Motor neuron (in vitro differentiated cells): Measurements from ENCODE around the gene AGO3. TPM values are rescaled to one million over a fixed set of nuclear protein-coding genes. Genes with fewer than 3 reads are reported as not detected.
"Not testable (repeated sequence)": the region's sequence is repeated elsewhere in the genome, so short reads cannot be mapped to it uniquely, and the experiment has no call there.

Experiments
- ATAC-seq, 8 experiments: fragments of 200-7000 bp; cut with Tn5 transposase; replicated peaks in 6 of 8; 2 replicates each; pipeline ENCODE4 v1.8.0; 2021; ENCODE audit warnings: mild to moderate bottlenecking in 8 of 8, moderate library complexity in 8 of 8
- H3K27ac ChIP-seq, 2 donors: fragments of 250-450 bp; sonication (Bioruptor Pico); 2 replicates each; pipeline ENCODE4 v1.9.0; 2021; ENCODE audit warnings: antibody characterized with exemption in 2 of 2, mild to moderate bottlenecking in 2 of 2, moderate library complexity in 1 of 2
- H3K4me1 ChIP-seq, 2 donors: fragments of 250-450 bp; sonication (Bioruptor Pico); replicated peaks in 1 of 2; 2 replicates each; pipeline ENCODE4 v1.6.1; 2021; ENCODE audit warnings: antibody characterized with exemption in 2 of 2, mild to moderate bottlenecking in 2 of 2, moderate library complexity in 1 of 2
- H3K4me3 ChIP-seq, 5 donors: fragments of 250-450 bp; sonication (Bioruptor Pico); 2 replicates each; pipeline ENCODE4 v1.9.0; 2021; ENCODE audit warnings: antibody characterized with exemption in 5 of 5, mild to moderate bottlenecking in 5 of 5, moderate library complexity in 4 of 5
- whole genome bisulfite sequencing, 10 experiments: fragments of 450-650 bp; shearing (Covaris generic); methylation state at CpG; one replicate each; pipeline ENCODE4 v1.0.0; 2022; 5-methylcytosine and 5-hydroxymethylcytosine counted together
- in situ Hi-C, 9 experiments: fragments of 400-800 bp; cut with MboI; loops; one replicate each; pipeline ENCODE4 v1.15.0; 2021; ENCODE audit warnings: low sequenced_read_pairs in 9 of 9, low pct_unique_long_range_greater_than_20kb in 2 of 9; ENCODE audit not compliant: unreplicated experiment in 9 of 9
- total RNA-seq, 8 experiments: library from RNA; unstranded; fragments of 300-600 nt; gene quantifications; 2 replicates each; pipeline versions ENCODE4 v1.2.3 to v1.2.4, GENCODE V29; 2022

AGO3 gene
- 10 to 100 TPM; 10.5 to 35.0 (median 16.9) TPM for total RNA-seq

DNA sequence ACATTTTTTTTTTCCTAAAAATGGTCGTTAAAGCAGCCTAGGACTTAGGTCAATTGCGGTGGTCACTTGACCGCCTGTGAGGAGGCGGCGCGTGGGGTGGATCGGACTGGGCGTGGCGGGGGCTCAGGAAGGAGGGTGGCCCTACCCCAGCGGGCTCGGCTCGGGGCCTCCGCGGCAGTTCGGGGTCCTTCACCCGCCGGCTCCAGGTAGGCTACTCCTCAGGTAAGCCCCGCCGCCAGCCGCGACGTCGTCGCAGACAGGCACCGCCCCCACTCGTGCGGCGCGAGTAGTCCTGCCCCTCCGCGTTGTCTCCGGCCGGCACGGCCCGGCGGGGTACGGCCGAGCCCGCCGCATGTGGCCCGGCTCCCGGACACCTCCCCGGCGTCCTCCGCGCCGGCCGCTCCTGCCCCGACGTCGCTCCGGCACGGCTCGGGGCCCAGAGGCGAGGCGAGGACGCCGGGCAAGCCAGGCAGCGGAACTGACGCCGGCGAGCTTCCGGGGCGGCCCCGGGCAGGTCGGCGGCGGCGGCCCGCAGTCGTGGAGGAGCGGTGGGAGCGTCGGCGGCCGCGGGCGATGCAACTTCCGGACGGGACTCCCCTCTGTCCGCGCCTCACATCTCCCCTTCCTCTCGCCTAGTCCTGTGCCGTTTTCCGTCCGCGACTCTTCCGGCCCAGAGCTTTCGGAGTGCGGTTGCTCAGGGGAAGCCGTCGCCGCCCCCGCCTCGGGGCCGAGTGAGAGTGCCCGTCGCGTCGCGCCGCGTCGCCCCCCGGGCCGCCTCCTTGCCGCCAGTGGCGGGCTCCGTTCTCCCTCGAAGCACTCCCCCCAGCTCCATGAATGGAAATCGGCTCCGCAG lies at the start of gene AGO3:
Gene AGO3, plus strand, starts transcription at position 513 of the 853 bp plus-strand sequence. Its CDS starts 322 bp downstream, at position 835.
- in situ Hi-C loops: no loop called here
- ATAC-seq: peak; percentile 87 to 94 (median 89)
- H3K27ac ChIP-seq: peak within 1 kb of the TSS; percentile 95 to 97

DNA sequence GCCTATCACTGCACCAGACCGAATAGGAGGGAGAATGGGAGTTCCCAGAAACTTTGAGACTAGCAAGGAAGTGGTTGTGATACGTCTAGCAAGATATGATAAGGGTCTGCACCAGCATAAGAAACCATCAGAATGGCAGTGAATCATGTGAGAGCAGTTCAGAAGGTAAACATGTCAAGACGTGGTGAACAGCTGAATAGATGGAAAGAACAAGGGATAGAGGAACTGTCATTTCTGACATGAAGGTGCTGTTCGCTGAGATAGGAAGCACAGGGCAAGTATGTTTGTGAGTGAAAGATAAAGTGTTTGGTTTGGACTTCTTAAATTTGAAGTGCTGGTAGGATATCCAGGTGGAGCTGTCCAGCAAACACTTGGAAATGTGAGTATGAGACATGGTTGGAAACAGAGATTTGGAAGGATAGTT lies 49.0 kb upstream of the AGO3 start:
- Histone ChIP-seq H3K27ac (no peak overlapping the region), H3K4me1 (peaks cover 18 to 23% of the 10 kb centered on the region in 2 donors), H3K4me3 (no peak overlapping the region)
- no peak for ATAC-seq
- 33 to 85% (median 79%) methylated on average over 1 to 4 of the region's 4 CpGs; no CpG with 5 or more reads in 1 of the 10 experiments for WGBS, 10 experiments
- in situ Hi-C loops: no loop called here

More for the DNA sequence above, at the start of gene AGO3:
- WGBS, 10 experiments: 0 to 1% (median 0%) methylated on average over 1 to 42 of the region's 112 CpGs; no CpG with 5 or more reads in 2 of the 10 experiments
- Histone ChIP-seq H3K4me3 (peak within 1 kb of the TSS; percentile 82 to 97 (median 91)), H3K4me1 (peaks cover 14 to 40% of the 10 kb centered on the region in 2 donors)

DNA sequence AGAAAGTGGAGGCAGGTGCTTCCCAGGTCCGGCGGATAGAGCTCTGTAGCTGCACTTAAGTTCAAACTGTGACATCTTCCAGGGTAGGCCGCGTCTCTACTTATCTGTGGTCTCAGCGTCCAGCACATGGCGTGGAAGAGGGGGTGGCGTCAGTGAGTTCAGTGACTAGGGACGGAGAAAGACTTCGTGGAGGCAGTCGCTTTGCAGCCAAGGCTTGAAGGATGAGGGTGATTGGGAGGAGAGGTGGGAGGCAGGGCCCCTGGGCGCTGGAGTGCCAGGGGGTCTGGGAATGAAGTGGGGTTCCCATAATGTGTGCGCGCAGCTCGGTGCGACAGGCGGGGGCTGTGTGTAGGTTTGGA lies 48.3 kb upstream of the AGO3 start:
- Histone ChIP-seq H3K4me1 (peaks cover 25 to 30% of the 10 kb centered on the region in 2 donors), H3K4me3 (peak overlapping the region; percentile 84 to 96 (median 92)), H3K27ac (no peak overlapping the region)
- ATAC-seq: peak in 1 of 8 experiments; percentile 1
- WGBS, 10 experiments: 0 to 100% (median 79%) methylated on average over 2 to 15 of the region's 16 CpGs; no CpG with 5 or more reads in 2 of the 10 experiments
- in situ Hi-C loops: no loop called here

DNA sequence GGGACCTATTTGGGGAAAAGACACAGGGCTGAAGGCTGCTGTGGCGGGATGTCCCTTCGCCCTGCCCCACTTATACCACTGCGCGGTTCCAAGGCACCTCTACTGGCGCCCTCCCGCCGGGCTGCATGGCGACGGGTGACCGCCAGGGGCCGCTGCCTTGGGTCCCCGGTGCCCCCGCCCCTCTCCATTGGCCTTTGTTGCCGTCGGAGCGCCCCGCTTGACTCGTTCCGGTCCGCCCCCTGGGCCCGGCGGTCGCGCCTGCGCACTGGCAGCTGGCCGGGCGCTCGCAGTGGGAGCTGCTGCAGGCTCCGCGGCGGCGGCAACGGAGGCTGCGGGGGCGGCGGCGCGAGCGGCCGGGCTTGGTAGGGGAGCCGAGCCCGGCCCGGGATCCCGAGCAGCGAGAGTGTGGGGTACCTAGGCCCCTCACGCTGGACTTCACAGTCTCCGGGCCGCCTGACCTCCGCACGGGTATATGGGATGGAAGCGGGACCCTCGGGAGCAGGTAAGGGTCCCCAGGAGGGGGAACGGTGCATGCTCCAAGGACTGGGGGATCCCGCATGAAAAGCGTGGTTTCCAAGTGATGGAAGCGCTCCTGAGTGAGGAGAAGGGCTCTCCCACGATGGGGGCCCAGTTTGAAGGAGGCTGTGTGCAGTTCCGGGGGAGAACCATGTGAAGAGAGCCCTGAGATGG lies 47.8 kb upstream of the AGO3 start, which contains the start of gene AGO1:
Gene AGO1, plus strand, starts transcription at position 265 of the 690 bp plus-strand sequence. Its CDS starts 213 bp downstream, at position 478.
- WGBS, 10 experiments: 0% methylated on average over 3 to 8 of the region's 58 CpGs; no CpG with 5 or more reads in 8 of the 10 experiments
- ATAC-seq: peak; percentile 74 to 93 (median 84)
- H3K4me1 ChIP-seq: peaks cover 29 to 35% of the 10 kb centered on the region in 2 donors
- H3K27ac ChIP-seq: peak within 1 kb of the TSS; percentile 87 to 88
- in situ Hi-C loops: no loop called here
- peak within 1 kb of the TSS; percentile 84 to 96 (median 92) for H3K4me3 ChIP-seq

DNA sequence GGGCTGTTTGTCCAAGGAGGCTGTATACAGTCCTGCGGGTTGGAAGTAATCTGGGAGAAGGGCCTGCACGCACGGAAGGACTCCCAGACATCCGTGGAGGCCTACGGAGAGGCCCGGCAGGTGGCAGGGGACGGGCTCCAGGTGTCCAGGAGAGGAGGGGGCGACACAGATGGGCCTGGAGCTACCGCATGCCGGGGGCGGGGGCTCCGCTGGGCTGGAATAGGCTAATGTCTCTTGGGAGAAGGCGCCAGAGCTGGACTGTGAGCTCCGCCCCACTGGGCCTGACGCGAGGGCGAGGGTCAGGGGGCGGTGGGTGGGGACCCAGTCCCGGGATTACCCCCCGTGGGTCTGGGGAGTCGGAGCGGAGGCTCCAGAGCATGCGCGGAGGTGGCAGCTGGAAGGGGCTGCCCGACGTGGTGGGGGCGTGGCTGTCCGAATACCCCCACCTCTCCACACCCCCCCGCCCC lies 47.2 kb upstream of the AGO3 start:
- ATAC-seq: peak; percentile 3 to 68 (median 48)
- in situ Hi-C loops: no loop called here
- Histone ChIP-seq H3K4me3 (peak overlapping the region; percentile 84 to 96 (median 92)), H3K27ac (peak overlapping the region; percentile 87 to 88), H3K4me1 (peaks cover 32 to 38% of the 10 kb centered on the region in 2 donors)
- WGBS, 10 experiments: 0% methylated on average over 5 of the region's 29 CpGs; no CpG with 5 or more reads in 9 of the 10 experiments

DNA sequence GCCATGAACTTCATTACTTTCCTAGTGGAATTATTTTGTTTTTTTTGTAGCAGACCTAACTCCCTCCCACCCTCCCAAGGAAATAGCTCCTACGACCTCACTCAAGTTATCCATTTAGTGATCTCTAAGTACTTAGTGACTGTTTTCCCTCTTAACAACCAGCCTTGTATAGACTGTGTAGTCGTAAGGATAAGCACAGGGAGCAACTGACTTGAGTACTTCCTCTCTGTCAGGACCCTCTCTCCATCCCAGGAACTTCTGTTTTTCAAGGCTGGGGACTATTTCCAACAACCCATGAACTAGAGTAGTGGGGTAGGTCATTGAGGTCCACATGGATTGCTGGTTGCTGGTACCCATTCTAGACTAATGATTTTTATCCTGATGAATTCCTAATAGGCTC lies 46.0 kb upstream of the AGO3 start:
- in situ Hi-C loops: no loop called here
- Histone ChIP-seq H3K4me3 (no peak overlapping the region), H3K4me1 (peaks cover 32 to 38% of the 10 kb centered on the region in 2 donors), H3K27ac (peak overlapping the region in 1 of 2 donors; percentile 91)
- no peak for ATAC-seq
- WGBS, 10 experiments: 33 to 100% (median 60%) methylated on average over 1 to 2 of the region's 2 CpGs; no CpG with 5 or more reads in 4 of the 10 experiments

DNA sequence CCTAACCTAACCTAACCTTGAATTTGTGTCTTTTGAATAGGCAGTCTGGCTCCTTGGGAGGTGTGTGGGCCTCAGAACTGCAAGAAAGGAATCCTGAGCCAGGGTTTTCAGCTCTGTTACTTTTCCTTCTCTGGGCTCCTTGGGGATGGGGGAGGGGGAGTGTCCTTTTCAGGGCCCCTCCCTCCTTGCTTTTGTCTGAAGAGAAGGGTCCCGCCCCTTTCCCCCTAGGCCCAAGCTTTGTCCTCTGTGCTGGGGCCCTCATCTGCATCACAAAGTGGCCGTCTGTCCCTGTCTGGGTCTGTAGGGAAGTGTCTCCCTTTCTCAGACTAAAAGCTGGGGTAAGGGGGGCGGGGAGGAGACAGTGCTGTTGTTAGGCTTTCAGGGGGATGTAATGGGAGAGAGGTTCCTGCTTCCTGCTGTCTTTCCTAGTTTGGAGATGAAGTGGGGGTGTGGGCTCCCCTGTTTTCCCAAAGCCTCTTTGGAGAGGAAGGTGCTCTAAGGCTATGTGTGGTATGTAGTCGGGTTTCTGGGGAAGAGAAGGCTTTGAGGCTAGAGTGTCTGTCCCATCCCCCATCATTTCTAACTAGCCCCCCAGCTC lies 44.8 kb upstream of the AGO3 start:
- peak overlapping the region; percentile 77 to 91 for H3K27ac ChIP-seq
- WGBS, 10 experiments: 0 to 60% (median 0%) methylated on average over 1 to 2 of the region's 4 CpGs; no CpG with 5 or more reads in 6 of the 10 experiments
- peak; percentile 2 to 57 (median 46) for ATAC-seq
- in situ Hi-C loops: no loop called here
- H3K4me3 ChIP-seq: peak overlapping the region; percentile 8 to 33 (median 26)
- peaks cover 32 to 38% of the 10 kb centered on the region in 2 donors for H3K4me1 ChIP-seq

DNA sequence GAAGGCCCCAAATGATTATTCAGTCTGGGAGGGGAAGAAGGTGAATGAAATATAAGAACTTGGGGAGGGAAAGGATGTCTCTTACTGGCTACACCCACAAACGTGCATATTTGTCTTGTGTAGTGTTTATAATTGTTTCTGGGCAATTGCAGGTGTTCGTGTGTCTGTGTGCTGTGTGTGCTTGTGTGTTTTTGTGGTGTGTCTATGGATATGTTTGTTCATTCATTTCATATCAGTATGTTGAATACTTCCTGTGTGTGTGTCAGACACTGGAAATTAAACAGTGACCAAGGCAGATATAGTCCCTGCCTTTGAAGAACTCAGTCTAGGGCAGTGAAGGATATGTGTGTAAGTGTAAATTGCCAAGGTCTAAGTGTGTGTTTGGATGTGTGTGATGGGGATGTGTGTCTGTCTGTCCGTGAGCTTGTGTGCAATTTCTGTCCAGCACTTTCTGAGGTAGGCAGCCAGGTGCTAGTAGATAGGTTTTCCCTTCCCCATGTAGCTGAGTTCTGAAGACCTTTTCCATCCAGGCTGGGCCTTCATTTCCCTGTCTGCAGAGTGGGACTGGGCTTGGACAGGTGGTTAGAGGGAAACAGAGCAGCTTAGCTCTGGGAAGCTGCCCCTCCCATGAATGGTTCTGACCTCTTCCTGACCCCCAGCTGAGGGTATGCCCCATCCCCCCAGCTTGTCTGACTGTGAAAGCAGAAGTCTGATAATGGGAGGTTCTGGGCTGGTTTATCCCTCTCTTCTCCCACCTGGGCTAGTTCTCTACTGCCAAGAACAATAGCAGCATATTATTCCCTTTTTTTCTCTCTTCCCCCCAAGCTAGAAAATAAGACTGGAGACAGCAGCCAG lies 44.1 kb upstream of the AGO3 start:
- peak in 2 of 8 experiments; percentile 6 to 24 for ATAC-seq
- 0 to 100% (median 21%) methylated on average over 1 to 2 of the region's 3 CpGs; no CpG with 5 or more reads in 5 of the 10 experiments for WGBS, 10 experiments
- peak overlapping the region; percentile 77 to 91 for H3K27ac ChIP-seq

DNA sequence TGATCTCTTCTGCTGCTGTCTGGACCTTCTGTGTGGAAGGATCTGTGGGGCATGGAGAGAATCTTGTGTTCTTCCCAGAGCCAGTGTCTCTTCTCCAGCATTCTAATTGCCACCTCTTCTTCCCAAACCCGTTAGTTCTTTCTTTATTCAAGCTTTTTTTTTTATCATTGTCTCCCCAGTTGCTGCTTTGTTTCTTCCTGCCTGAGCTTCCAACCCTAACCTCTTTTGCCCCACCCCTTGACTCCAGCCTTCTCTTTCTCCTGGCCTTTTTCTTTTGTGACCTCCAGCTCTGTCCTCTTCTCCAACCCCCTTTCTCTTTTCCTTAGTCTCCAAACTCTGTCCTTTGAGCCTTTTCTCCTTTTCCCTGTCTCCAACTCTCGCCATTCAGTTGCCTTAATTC lies 43.4 kb upstream of the AGO3 start:
- 29 to 100% (median 55%) methylated on average over 1 to 2 of the region's 2 CpGs for WGBS, 10 experiments
- no peak for ATAC-seq
- Histone ChIP-seq H3K4me1 (peaks cover 32 to 38% of the 10 kb centered on the region in 2 donors), H3K27ac (peak overlapping the region; percentile 77 to 91), H3K4me3 (peak overlapping the region in 2 of 5 donors; percentile 2 to 33)
- in situ Hi-C loops: no loop called here

More for the DNA sequence above, 44.1 kb upstream of the AGO3 start:
- peaks cover 32 to 38% of the 10 kb centered on the region in 2 donors for H3K4me1 ChIP-seq
- in situ Hi-C loops: no loop called here
- peak overlapping the region; percentile 8 to 33 (median 26) for H3K4me3 ChIP-seq

DNA sequence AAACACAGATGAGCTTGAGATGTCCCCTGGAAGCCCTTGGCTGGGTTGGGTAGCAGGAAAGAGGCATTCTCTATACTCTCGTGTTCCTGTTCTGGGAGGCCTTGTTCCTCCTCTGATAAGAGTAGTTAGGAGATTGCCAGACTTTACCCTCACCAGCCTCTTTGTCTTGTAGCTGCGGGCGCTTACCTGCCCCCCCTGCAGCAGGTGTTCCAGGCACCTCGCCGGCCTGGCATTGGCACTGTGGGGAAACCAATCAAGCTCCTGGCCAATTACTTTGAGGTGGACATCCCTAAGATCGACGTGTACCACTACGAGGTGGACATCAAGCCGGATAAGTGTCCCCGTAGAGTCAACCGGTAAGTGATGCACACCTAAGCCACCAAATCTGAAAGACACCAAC lies 42.6 kb upstream of the AGO3 start:
- no peak for ATAC-seq
- Histone ChIP-seq H3K4me1 (peaks cover 32 to 38% of the 10 kb centered on the region in 2 donors), H3K4me3 (no peak overlapping the region), H3K27ac (peak overlapping the region in 1 of 2 donors; percentile 91)
- WGBS, 10 experiments: 75 to 98% (median 96%) methylated on average over 1 to 11 of the region's 11 CpGs; no CpG with 5 or more reads in 3 of the 10 experiments
- in situ Hi-C loops: no loop called here

DNA sequence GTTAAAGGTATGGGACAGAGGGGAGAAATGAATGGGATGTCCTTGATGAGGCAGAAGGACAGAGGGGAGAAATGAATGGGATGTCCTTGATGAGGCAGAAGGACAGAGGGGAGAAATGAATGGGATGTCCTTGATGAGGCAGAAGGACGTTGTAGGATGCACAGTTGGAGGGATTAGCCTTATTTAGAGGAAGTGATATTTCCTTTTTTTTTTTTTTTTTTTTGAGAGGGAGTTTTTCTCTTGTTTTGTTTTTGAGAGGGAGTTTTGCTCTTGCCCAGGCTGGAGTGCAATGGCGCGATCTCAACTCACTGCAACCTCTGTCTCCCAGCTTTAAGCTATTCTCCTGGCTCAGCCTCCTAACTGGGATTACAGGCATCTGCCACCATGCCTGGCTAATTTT lies 41.9 kb upstream of the AGO3 start:
- ATAC-seq, H3K27ac ChIP-seq, H3K4me3 ChIP-seq, in situ Hi-C loops: not testable (repeated sequence)
- WGBS, 10 experiments: 73 to 100% (median 93%) methylated on average over 1 to 3 of the region's 3 CpGs
- H3K4me1 ChIP-seq: peaks cover 32 to 38% of the 10 kb centered on the region in 2 donors
